Glutamatergic neuron (in vitro differentiated cells): ENCODE results near the gene PSORS1C2. TPM values are rescaled to one million over a fixed set of nuclear protein-coding genes. Genes with fewer than 3 reads are reported as not detected.

Source experiments
- DNase-seq: peaks from one replicate; pipeline ENCODE4 v3.0.0; 2022
- H3K27ac Mint-ChIP-seq: one replicate; pipeline ENCODE4 v1.8.0; 2020; ENCODE audit warnings: mild to moderate bottlenecking, mixed read lengths, inconsistent platforms; ENCODE audit not compliant: unreplicated experiment
- H3K27me3 Mint-ChIP-seq: one replicate; pipeline ENCODE4 v1.8.0; 2020; ENCODE audit warnings: mild to moderate bottlenecking, moderate library complexity, mixed read lengths, inconsistent platforms; ENCODE audit not compliant: unreplicated experiment
- H3K36me3 Mint-ChIP-seq: one replicate; pipeline ENCODE4 v1.8.0; 2020; ENCODE audit warnings: mild to moderate bottlenecking, mixed read lengths, inconsistent platforms; ENCODE audit not compliant: unreplicated experiment
- H3K4me1 Mint-ChIP-seq: one replicate; pipeline ENCODE4 v1.8.0; 2020; ENCODE audit warnings: mild to moderate bottlenecking, low read depth, mixed read lengths, inconsistent platforms; ENCODE audit not compliant: unreplicated experiment
- H3K4me3 Mint-ChIP-seq: one replicate; pipeline ENCODE4 v1.8.0; 2020; ENCODE audit warnings: mild to moderate bottlenecking, mixed read lengths, inconsistent platforms; ENCODE audit not compliant: unreplicated experiment
- H3K9me3 Mint-ChIP-seq: one replicate; pipeline ENCODE4 v1.8.0; 2020; ENCODE audit warnings: mild to moderate bottlenecking, moderate library complexity, mixed read lengths, inconsistent platforms; ENCODE audit not compliant: unreplicated experiment
- total RNA-seq: library from RNA; stranded (reverse); fragmentation: NEBNext Ultra II Directional; extraction: Animal tissue kit (Norgen Biotek cat#: 25700); gene quantifications from one replicate; pipeline ENCODE4 v1.2.1, GENCODE V29; 2021; ENCODE audit not compliant: unreplicated experiment
- TF ChIP-seq, protein P1 (sequence below): fragments of 200-600 bp; sonication (generic); IDR thresholded peaks from one replicate; pipeline ENCODE4 v1.5.0; 2021; ENCODE audit not compliant: partially characterized antibody, unreplicated experiment

The PSORS1C2 gene
- total RNA-seq, 1 donor from 2014 or later = 0.49 TPM

DNA sequence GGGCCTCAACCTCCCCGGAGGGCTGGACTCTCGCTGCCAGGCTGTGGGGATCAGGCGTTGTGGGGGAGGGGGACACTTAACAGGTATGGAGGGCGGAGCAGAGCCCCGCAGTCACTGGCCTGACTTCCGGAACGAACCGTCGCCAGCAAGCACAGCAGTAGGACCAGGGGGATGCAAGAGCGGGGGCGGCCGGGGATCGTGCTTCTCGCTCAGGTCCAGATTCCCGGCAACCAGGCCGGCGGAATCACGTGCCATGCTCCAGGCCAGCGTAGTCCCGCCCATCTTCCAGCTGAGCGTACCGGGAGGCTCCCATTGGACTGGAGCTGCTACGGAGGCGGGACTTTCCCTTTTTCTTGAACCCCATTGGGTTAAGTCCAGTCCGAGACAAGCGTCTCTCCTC lies 41.6 kb upstream of the PSORS1C2 start:
- Mint-ChIP-seq H3K9me3 (peaks cover 4% of the 10 kb centered on the region), H3K27ac (no peak overlapping the region), H3K27me3 (peaks cover 7% of the 10 kb centered on the region), H3K4me1 (peaks cover 3% of the 10 kb centered on the region), H3K4me3 (no peak overlapping the region), H3K36me3 (no peaks in the 10 kb centered on the region)
- no peak for DNase-seq
- TF ChIP-seq, protein P1, sequence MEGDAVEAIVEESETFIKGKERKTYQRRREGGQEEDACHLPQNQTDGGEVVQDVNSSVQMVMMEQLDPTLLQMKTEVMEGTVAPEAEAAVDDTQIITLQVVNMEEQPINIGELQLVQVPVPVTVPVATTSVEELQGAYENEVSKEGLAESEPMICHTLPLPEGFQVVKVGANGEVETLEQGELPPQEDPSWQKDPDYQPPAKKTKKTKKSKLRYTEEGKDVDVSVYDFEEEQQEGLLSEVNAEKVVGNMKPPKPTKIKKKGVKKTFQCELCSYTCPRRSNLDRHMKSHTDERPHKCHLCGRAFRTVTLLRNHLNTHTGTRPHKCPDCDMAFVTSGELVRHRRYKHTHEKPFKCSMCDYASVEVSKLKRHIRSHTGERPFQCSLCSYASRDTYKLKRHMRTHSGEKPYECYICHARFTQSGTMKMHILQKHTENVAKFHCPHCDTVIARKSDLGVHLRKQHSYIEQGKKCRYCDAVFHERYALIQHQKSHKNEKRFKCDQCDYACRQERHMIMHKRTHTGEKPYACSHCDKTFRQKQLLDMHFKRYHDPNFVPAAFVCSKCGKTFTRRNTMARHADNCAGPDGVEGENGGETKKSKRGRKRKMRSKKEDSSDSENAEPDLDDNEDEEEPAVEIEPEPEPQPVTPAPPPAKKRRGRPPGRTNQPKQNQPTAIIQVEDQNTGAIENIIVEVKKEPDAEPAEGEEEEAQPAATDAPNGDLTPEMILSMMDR = no peak

DNA sequence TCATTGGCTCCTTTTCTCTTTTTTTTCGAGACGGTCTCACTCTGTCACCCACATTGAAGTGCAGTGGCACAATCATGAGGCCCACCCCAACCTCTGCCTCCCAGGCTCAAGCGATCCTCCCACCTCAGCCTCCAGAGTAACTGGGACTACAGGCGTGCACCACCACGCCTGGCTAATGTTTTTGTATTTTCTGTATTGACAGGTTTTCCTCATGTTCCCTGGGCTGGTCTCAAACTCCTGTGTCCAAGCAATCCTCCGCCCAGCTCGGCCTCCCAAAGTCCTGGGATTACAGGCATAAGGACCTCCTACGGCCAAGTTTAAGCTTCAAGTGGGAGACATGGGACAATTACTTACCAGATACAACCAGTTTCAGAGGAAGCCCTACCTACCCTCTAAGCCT lies 41.0 kb upstream of the PSORS1C2 start:
- TF ChIP-seq, protein P1 = no peak
- H3K36me3 Mint-ChIP-seq = no peaks in the 10 kb centered on the region
- peaks cover 7% of the 10 kb centered on the region for H3K27me3 Mint-ChIP-seq
- no peak for DNase-seq
- peaks cover 4% of the 10 kb centered on the region for H3K9me3 Mint-ChIP-seq
- H3K4me3 Mint-ChIP-seq = no peak overlapping the region
- peaks cover 3% of the 10 kb centered on the region for H3K4me1 Mint-ChIP-seq
- no peak overlapping the region for H3K27ac Mint-ChIP-seq

DNA sequence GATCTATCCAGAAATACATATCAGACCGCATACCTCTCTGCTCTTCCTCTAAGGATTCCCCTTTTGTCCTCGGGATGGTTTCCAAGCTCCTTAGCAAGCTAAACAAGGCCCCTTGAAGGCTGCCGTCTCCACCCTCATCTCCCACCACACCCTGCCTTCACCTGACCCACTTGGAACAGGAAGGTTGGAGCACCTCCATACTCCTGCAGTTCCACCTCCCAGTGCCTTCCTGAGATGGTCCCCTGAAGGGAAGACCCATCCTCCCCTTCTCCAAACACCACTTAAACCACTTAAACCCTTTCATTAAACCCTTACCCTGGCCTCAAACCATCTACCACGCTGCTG lies 40.1 kb upstream of the PSORS1C2 start:
- TF ChIP-seq, protein P1 = no peak
- no peaks in the 10 kb centered on the region for H3K36me3 Mint-ChIP-seq
- H3K27me3 Mint-ChIP-seq = peaks cover 7% of the 10 kb centered on the region

DNA sequence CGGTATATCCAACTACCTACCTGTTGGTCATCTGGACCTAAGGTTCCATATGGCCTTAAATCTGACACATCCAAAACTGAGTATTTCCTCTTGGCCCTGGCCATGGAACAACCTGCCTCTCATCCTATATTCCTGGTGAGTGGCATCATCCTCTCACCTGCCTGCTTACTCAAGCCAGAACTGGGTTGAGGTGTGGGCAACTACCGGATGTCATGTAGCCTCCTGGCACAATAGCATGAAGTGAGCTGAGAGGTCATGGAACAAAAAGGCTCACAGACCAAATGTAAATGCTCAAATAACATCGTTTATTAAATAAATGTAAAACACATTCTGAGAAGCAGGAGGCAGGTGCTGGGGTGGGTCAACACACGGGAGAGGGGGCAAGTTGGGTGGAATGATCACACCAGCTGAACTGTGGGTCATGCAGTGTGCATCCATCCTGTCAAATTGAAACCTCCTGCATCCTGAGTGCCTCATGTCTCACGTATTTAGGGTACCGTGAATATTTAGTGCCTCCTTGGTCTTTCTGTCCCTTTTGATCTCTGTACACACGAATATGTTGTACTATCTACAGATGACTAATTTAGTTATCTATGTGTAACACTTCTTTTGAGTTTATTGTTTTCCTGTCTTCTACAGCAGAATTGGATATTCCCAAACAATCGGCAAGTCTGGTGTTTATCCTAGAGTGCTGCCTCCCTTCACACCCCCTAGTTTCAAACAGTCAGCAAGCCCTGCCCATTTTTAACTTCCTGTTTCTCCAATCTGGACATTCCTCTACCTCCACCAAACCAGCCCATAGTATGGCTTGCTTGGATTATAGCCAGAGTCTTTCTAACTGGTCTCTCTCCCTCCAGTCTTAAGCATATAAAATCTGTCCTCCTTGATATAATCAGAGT lies 39.5 kb upstream of the PSORS1C2 start:
- peaks cover 7% of the 10 kb centered on the region for H3K27me3 Mint-ChIP-seq
- no peak overlapping the region for H3K4me3 Mint-ChIP-seq
- no peaks in the 10 kb centered on the region for H3K36me3 Mint-ChIP-seq
- no peak overlapping the region for H3K27ac Mint-ChIP-seq
- H3K4me1 Mint-ChIP-seq = no peaks in the 10 kb centered on the region
- TF ChIP-seq, protein P1 = no peak
- H3K9me3 Mint-ChIP-seq = peaks cover 2% of the 10 kb centered on the region
- DNase-seq = no peak

More for the DNA sequence above, 40.1 kb upstream of the PSORS1C2 start:
- Mint-ChIP-seq H3K4me3 (no peak overlapping the region), H3K9me3 (peaks cover 4% of the 10 kb centered on the region), H3K27ac (no peak overlapping the region), H3K4me1 (peaks cover 3% of the 10 kb centered on the region)
- DNase-seq = no peak

DNA sequence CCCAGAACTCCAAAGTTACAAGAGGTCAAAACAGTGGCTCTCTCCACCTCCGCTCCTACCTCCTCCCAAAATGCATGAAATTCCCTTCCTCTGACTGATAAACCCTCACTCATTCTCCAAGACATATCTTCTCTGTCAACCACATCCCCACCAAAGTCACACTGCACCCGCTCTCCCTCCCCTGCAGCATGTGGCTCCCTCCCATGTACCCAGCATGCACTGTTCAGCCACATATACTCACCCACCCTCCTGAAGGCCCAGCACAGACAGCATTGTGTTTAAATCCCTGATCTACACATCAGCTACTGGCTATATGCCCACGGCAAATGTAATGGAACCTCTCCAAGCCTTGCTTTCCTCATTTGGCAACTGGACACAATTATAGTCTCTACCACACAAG lies 37.1 kb upstream of the PSORS1C2 start:
- Mint-ChIP-seq H3K27me3 (peaks cover 15% of the 10 kb centered on the region), H3K9me3 (peaks cover 8% of the 10 kb centered on the region), H3K27ac (no peak overlapping the region), H3K4me1 (peaks cover 9% of the 10 kb centered on the region), H3K4me3 (no peak overlapping the region), H3K36me3 (no peaks in the 10 kb centered on the region)
- DNase-seq = no peak
- TF ChIP-seq, protein P1 = no peak
